HG03342 (cell line): ENCODE results near the gene UTP25.
"Not testable (repeated sequence)": the region's sequence is repeated elsewhere in the genome, so short reads cannot be mapped to it uniquely, and the experiment has no call there.

Source experiments
- ATAC-seq: cut with Tn5 transposase; IDR thresholded peaks from one replicate; pipeline ENCODE4 v1.9.1; 2021; ENCODE audit warnings: mild to moderate bottlenecking, moderate library complexity; ENCODE audit not compliant: unreplicated experiment

UTP25 gene

DNA sequence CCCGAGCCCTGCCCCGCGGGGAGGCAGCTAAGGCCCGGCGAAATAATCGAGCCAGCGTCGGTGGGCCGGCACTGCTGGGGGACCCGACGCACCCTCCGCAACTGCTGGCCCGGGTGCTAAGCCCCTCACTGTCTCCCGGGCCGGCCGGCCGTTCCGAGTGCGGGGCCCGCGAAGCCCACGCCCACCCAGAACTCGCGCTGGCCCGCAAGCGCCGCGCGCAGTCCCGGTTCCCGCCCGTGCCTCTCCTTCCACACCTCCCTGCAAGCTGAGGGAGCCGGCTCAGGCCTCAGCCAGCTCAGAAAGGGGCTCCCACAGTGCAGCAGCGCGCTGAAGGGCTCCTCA, 61.3 kb downstream of the UTP25 start:
- ATAC-seq = no peak

DNA sequence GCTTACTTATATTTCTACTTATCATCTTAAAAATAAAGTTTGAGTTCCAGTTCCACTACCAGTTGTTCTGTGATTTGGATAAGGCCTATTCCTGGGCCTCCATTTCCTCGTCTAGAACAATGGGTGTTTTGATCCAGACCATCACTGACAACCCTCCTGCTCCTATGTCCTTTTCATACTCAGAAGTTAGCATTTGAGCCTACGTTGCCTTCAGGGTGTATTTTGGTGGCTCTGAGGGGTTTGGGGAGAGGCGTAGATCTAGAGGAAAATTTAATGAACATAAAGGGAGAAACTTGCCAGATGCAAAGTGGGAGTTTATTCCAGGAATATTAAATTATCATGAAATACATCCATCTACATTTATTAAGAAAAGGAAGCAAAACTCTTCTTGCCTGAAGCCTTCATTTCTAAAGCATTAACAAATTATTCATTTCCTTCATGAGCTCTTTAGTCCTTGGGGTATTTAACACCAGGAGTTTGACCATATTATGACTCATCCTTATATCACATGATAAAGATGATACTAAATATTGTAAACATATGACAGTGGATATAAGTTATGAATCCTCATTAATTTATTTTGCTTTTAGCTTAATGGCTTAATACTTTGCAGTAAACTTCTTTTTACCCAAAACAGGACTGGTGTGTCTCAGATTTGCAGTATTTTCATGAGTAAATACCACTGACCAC, 63.0 kb downstream of the UTP25 start:
- no peak for ATAC-seq

DNA sequence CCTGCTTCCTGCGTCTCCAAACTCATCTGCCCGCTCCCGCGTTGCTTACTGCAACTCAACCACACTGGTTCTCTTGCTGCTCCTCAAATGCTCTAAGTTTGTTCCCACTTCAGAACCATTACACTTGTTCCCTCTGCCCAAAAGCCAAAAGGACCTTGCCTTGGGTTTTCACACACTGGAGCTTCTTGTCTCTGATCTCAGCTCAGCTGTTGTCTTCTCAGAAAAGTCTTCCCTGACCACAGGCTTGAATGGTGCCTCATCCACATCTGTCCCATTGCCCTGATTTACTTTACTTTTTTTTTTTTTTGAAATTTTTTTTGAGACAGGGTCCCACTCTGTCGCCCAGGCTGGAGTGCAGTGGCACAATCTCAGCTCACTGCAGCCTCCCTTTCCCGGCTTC, 66.0 kb downstream of the UTP25 start:
- ATAC-seq = no peak

- ATAC-seq = no peak
Observed at GRCh38 chr1:209895709-209896108, 67.9 kb downstream of the UTP25 start.

GRCh38 chr1:209896346-209896745, 68.6 kb downstream of the UTP25 start:
- no peak for ATAC-seq

DNA sequence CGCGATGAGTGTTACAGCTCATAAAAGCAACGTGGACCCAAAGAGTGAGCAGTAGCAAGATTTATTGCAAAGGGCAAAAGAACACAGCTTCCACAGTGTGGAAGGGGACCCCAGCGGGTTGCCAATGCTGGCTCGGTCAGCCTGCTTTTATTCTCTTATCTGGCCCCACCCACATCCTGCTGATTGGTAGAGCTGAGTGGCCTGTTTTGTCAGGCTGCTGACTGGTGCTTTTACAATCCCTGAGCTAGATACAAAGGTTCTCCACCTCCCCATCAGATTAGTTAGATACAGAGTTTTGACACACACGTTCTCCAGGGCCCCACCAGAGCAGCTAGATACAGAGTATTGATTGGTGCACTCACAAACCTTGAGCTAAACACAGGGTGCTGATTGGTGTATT, 70.5 kb downstream of the UTP25 start:
- ATAC-seq = not testable (repeated sequence)

GRCh38 chr1:209898851-209899250, 71.1 kb downstream of the UTP25 start:
- ATAC-seq = not testable (repeated sequence)

DNA sequence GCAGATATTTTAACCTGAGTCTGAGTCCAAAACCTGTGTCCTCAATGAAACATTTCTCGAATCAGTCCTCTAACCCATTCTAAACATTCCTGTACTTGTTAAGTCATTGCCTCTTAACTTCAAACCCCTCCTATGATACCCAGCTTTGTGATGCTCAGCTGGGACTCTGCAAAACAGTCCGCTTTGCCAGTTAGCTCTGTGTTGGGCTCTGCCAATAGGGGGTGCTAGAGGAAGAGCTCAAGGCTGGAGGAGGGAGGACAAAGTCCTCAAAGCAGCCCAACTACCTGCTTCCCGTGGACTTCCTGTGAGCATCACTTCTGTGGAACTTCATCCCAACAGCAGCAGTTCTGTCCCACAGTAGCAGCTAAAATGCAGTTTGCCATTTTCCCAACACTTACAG, 72.2 kb downstream of the UTP25 start:
- no peak for ATAC-seq

DNA sequence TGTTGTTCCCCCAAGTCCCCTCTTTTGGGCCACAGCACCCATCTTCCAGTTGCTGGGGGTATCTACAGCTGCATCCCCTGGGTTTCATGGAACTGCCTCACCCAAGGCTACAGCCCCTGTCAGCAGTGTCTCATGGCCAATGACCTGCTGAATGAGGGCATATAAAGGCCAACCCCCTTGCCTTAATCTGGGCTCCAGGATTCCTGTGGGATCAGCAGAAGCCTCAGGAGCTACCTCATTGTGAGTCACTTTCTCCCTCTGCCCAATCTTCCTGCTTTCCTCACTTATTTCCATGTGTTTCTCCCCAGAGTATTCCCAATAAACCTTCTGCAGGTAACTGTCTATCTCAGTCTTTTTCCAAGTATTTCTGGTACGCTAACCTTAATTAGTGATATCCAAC, 73.0 kb downstream of the UTP25 start:
- ATAC-seq = no peak

DNA sequence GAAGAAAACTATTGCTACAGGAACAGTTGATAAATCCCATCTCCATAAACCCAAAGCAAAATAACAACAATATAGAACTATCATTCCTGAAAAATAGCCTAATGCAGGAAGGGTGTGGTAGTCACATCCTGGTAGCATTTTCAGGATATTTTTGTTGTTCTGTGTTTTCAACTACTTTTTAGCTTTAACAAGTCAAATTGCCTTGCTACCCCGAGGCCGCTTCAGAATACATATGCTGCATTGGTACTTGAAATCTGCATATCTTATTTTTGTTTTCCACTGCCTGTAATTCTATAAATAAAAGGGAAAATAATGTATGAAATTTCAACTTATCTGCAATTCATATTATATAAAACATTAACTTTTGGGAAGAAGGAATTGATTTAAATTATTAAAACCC, 73.4 kb downstream of the UTP25 start:
- ATAC-seq = no peak

- ATAC-seq = not testable (repeated sequence)
Observed at GRCh38 chr1:209904774-209905173, 77.0 kb downstream of the UTP25 start.
